SU-DHL-6 (cell line): Measurements from ENCODE around the gene EMC10.

Source experiments
- H2AFZ ChIP-seq: fragments of 200-600 bp; sonication (generic); 2 replicates; pipeline ENCODE4 v1.6.1; 2014; ENCODE audit warnings: low read depth, mild to moderate bottlenecking, moderate library complexity, mixed read lengths, antibody characterized with exemption, low read length; ENCODE audit not compliant: severe bottlenecking
- H3F3A ChIP-seq: fragments of 200-600 bp; shearing (Covaris generic); 2 replicates; pipeline ENCODE4 v1.6.0; 2016; ENCODE audit warnings: antibody characterized with exemption, mild to moderate bottlenecking; ENCODE audit not compliant: insufficient read depth
- H3K27ac ChIP-seq: fragments of 200-600 bp; sonication (generic); 2 replicates; pipeline ENCODE4 v1.5.1; 2016; ENCODE audit warnings: low read depth, mild to moderate bottlenecking, low read length, moderate library complexity, mixed read lengths
- H3K27me3 ChIP-seq: fragments of 200-600 bp; sonication (generic), shearing (Covaris generic); 2 replicates; pipeline ENCODE4 v1.6.0; 2014; ENCODE audit warnings: mild to moderate bottlenecking, low read length
- H3K36me3 ChIP-seq: fragments of 200-600 bp; sonication (generic); 2 replicates; pipeline ENCODE4 v1.6.1; 2014; ENCODE audit warnings: mild to moderate bottlenecking, low read length, mixed read lengths
- H3K4me2 ChIP-seq: fragments of 300-600, 200-600 bp; shearing (Covaris generic), sonication (generic); 2 replicates; pipeline ENCODE4 v1.6.0; 2014; ENCODE audit warnings: low read length, low read depth, mild to moderate bottlenecking; ENCODE audit not compliant: poor library complexity, severe bottlenecking
- H3K4me3 ChIP-seq: fragments of 200-600 bp; sonication (generic); 2 replicates; pipeline ENCODE4 v1.5.1; 2014; ENCODE audit warnings: antibody characterized with exemption, low read length, mild to moderate bottlenecking, mixed read lengths; ENCODE audit not compliant: insufficient read depth, poor library complexity, severe bottlenecking
- H3K79me2 ChIP-seq: fragments of 200-600 bp; sonication (generic); 2 replicates; pipeline ENCODE4 v1.6.1; 2014; ENCODE audit warnings: mild to moderate bottlenecking, low read length, moderate library complexity; ENCODE audit not compliant: insufficient read depth
- H3K9ac ChIP-seq: fragments of 200-600 bp; sonication (generic); 2 replicates; pipeline ENCODE4 v1.7.0; 2014; ENCODE audit warnings: mild to moderate bottlenecking, low read length
- H3K9me2 ChIP-seq: fragments of 200-600 bp; sonication (generic); replicated peaks from 2 replicates; pipeline ENCODE4 v1.6.1; 2014; ENCODE audit warnings: low read length; ENCODE audit not compliant: insufficient read depth
- H3K9me3 ChIP-seq: fragments of 200-600 bp; sonication (generic); 2 replicates; pipeline ENCODE4 v1.6.1; 2014; ENCODE audit warnings: low read length, mixed read lengths; ENCODE audit not compliant: insufficient read depth
- H4K20me1 ChIP-seq: fragments of 200-600 bp; sonication (generic); 2 replicates; pipeline ENCODE4 v1.6.1; 2014; ENCODE audit warnings: low read depth, mild to moderate bottlenecking, antibody characterized with exemption, low read length, moderate library complexity, mixed read lengths
- CTCF ChIP-seq: fragments of 200-600 bp; sonication (generic); IDR thresholded peaks from one replicate; pipeline ENCODE4 v1.5.1; 2017; ENCODE audit warnings: antibody characterized with exemption, mild to moderate bottlenecking, low read length, moderate library complexity; ENCODE audit not compliant: insufficient read depth, poor library complexity, severe bottlenecking
- EZH2phosphoT487 ChIP-seq: fragments of 200-600 bp; sonication (generic), shearing (Covaris generic); conservative IDR thresholded peaks from 2 replicates; pipeline ENCODE4 v1.6.1; 2018; ENCODE audit warnings: mild to moderate bottlenecking, antibody characterized with exemption, low read length, moderate library complexity, mixed read lengths

EMC10 gene

GRCh38 chr19:50488389-50489194, 12.3 kb downstream of the EMC10 start:
- H3K9ac ChIP-seq, result no peak overlapping the region

GRCh38 chr19:50489461-50490011, 13.2 kb downstream of the EMC10 start:
- Histone ChIP-seq H3K9ac (no peak overlapping the region), H3K36me3 (0 out of 2 replicates have a peak, but pooled peaks cover 3% of the 10 kb centered on the region), H4K20me1 (no peaks in the 10 kb centered on the region), H3K4me2 (no peak overlapping the region), H2AFZ (no peak overlapping the region), H3F3A (no peaks in the 10 kb centered on the region), H3K4me3 (no peak overlapping the region), H3K79me2 (no peaks in the 10 kb centered on the region), H3K9me2 (no peaks in the 10 kb centered on the region), H3K9me3 (peaks cover 6% of the 10 kb centered on the region; the same call in 1 of the 2 replicates), H3K27ac (no peak overlapping the region), H3K27me3 (no peaks in the 10 kb centered on the region)
- TF ChIP-seq EZH2phosphoT487, result no peak
- TF ChIP-seq CTCF, result no peak

More at GRCh38 chr19:50488389-50489194, 12.3 kb downstream of the EMC10 start:
- Histone ChIP-seq H3K27me3 (no peaks in the 10 kb centered on the region), H4K20me1 (no peaks in the 10 kb centered on the region), H3K27ac (no peak overlapping the region), H3F3A (no peaks in the 10 kb centered on the region), H3K36me3 (0 out of 2 replicates have a peak, but pooled peaks cover 3% of the 10 kb centered on the region), H3K9me2 (no peaks in the 10 kb centered on the region), H3K9me3 (peaks cover 6% of the 10 kb centered on the region; the same call in 1 of the 2 replicates), H3K4me3 (no peak overlapping the region), H3K79me2 (no peaks in the 10 kb centered on the region), H3K4me2 (no peak overlapping the region), H2AFZ (no peak overlapping the region)
- TF ChIP-seq EZH2phosphoT487 (no peak), CTCF (no peak)

GRCh38 chr19:50490411-50490811, 14.1 kb downstream of the EMC10 start:
- Histone ChIP-seq H4K20me1 (no peaks in the 10 kb centered on the region), H3K4me2 (no peak overlapping the region), H3K36me3 (0 out of 2 replicates have a peak, but pooled peaks cover 3% of the 10 kb centered on the region), H2AFZ (no peak overlapping the region), H3F3A (no peaks in the 10 kb centered on the region), H3K9me2 (no peaks in the 10 kb centered on the region), H3K79me2 (no peaks in the 10 kb centered on the region), H3K27ac (no peak overlapping the region), H3K9ac (no peak overlapping the region), H3K9me3 (peaks cover 6% of the 10 kb centered on the region; the same call in 1 of the 2 replicates), H3K4me3 (no peak overlapping the region), H3K27me3 (no peaks in the 10 kb centered on the region)
- TF ChIP-seq EZH2phosphoT487, result no peak
- TF ChIP-seq CTCF, result no peak
